Right atrium auricular region (tissue), 2 donors: Measurements from ENCODE around the gene CCM2. TPM values are rescaled to one million over a fixed set of nuclear protein-coding genes. Genes with fewer than 3 reads are reported as not detected.

Experiments
- DNase-seq: peaks from one replicate; pipeline ENCODE4 v3.0.0-alpha.2; 2019; ENCODE audit warnings: low spot score
- H3K27ac ChIP-seq, 2 donors: fragments of 200-600 bp; sonication (generic); 1 replicate in 1 of 2; 2 replicates in 1 of 2; pipeline ENCODE4 v1.5.1; 2016 to 2019
- H3K27me3 ChIP-seq, 2 donors: fragments of 200-600 bp; sonication (generic); one replicate each; pipeline versions ENCODE4 v1.5.1 to v1.6.0; 2017 to 2019
- H3K36me3 ChIP-seq: fragments of 200-600 bp; sonication (generic); one replicate; pipeline ENCODE4 v1.5.1; 2016
- H3K4me1 ChIP-seq, 2 donors: fragments of 200-600 bp; sonication (generic); one replicate each; pipeline versions ENCODE4 v1.5.1 to v1.6.0; 2017 to 2019
- H3K4me3 ChIP-seq, 2 donors: fragments of 200-600 bp; sonication (generic); 1 replicate in 1 of 2; 2 replicates in 1 of 2; pipeline ENCODE4 v1.5.1; 2017 to 2019; ENCODE audit warnings: mild to moderate bottlenecking in 1 of 2, moderate library complexity in 1 of 2
- H3K9me3 ChIP-seq, 2 donors: fragments of 200-600 bp; sonication (generic); one replicate each; pipeline ENCODE4 v1.5.1; 2019
- CTCF ChIP-seq, 2 donors: fragments of 200-600 bp; sonication (generic); IDR thresholded peaks; one replicate each; pipeline ENCODE4 v1.5.1; 2019; ENCODE audit warnings: antibody characterized with exemption in 2 of 2
- total RNA-seq, 2 donors: library from RNA; depleted of rRNA; stranded (reverse); fragments of >200 nt; gene quantifications; one replicate each; pipeline ENCODE4 v1.1.0, GENCODE V29; 2016

The CCM2 gene
- total RNA-seq, 2 donors from 2014 or later, result 26.5 to 34.0 TPM

DNA sequence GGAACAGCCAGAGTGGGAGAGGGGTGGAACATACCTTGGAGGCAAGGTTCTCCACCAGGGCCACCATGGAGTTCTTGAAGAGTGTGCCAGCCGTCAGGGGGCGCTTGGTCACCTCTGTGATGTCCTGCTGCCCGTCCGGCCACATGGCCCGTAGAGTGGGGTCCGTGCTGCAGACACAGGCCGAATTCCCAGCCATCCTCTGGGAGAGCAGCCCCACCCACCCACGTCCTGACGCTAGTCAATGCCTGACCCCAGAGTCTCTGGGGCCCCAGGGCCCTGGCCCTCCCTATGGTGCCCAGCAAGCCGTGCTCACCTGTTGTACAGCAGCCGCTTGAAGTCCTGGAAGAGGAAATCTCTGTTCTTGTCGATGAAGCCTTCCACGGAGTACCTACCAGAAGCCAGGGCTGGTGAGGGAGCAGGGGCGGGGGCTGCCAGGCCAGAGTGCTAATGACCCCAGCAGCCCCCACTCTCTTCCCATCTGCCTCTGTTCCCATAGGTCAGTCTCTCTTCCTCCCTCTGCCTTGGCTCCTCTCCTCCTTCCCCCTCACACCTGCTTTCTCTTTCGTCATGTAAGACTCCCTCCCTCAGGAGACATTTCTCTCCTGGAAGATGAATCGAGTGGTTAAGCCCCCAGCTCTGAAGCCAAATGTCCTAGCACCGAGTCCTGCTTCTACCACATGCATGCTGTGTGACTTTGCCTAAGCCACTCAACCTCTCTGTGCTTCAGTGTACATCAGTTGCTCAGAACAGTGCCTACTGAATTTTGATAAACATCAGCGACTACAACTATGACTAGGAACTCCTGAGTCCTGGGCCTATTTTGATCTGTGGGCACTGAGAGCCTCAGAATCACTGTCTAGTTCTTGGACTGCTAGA lies 32.2 kb upstream of the CCM2 start:
- H3K4me3 ChIP-seq, result no peak overlapping the region
- no peak for DNase-seq
- peaks cover 0 to 4% of the 10 kb centered on the region in 2 donors for H3K4me1 ChIP-seq
- H3K27ac ChIP-seq, result no peak overlapping the region
- H3K27me3 ChIP-seq, result no peaks in the 10 kb centered on the region
- H3K9me3 ChIP-seq, result no peaks in the 10 kb centered on the region
- no peaks in the 10 kb centered on the region for H3K36me3 ChIP-seq
- TF ChIP-seq CTCF (IDR thresholded peaks at IDR 0.05), result peak in 1 of 2 donors; percentile 38

DNA sequence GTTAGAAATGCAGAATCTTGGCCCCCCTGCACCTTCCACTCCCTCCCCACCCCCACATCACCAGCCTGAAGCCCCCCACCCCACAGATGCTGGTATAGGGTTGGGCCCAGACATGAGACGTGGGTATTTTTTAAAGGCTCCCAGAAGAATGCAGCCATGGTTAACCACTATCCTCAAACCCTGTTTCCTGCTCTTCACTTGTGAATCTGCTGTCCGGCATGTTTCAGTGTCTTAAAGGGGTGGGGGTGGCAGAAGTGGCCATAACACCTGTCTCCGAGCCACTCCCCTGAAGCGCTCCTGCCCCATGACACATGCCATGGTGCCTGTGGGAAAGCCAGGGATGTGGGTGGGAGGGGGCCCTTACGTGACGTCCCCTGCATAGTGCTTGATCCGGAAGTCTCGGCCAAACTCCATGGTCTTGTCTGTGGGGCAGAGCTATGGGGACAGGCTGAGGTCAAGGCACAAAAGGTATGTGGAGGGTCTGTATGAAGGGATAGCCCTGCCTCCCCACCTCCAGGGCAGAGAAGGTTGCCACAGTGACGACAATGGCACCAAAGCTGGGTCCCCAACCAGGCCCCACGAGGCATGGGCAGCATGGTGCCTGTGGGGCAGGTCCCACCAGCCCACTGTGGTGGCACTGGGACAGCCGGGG lies 30.8 kb upstream of the CCM2 start:
- no peak overlapping the region for H3K4me3 ChIP-seq
- no peaks in the 10 kb centered on the region for H3K27me3 ChIP-seq
- no peaks in the 10 kb centered on the region for H3K9me3 ChIP-seq
- no peak overlapping the region for H3K27ac ChIP-seq
- no peak for DNase-seq
- no peaks in the 10 kb centered on the region for H3K4me1 ChIP-seq
- H3K36me3 ChIP-seq, result no peaks in the 10 kb centered on the region
- no peak for TF ChIP-seq CTCF (IDR thresholded peaks at IDR 0.05)

DNA sequence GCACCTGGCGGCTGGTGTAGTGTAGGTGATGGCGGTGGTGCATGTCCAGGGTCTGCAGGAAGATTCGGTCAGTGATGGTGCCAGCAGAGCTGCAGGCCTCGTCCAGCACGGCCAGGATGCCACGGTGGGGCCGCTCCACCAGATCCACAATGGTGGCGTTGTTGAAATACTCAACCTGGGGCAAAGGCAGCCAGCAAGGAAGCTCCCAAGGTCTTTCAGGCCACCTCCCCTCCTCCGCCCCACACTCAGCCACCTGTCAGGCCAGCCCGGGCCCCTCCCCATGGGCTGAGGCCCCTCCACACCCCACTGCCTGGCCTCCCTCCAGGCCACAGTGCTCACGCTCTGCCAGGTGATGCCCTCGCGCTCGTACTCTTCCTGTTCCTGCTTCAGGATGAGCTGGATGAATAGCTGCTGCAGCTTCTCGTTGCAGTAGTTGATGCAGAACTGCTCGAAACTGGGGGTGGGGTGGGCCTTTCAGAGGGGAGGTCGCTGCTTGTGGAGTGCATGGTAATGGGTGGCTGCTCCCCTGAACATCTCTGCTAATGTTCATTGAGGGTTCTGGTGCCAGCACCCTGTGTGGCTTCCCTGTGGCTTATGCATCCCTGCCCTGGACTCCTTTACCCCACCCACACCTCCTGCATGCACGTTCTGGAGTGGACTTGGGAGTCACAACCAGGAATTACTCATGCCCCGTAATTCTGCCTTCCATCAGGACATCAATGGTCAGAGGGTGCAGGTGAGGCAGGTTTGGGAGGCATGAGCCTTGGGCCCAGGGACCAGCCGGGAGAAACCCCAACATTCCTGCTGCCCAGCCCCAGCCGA lies 30.1 kb upstream of the CCM2 start:
- TF ChIP-seq CTCF (IDR thresholded peaks at IDR 0.05), result no peak
- H3K27me3 ChIP-seq, result no peaks in the 10 kb centered on the region
- H3K4me3 ChIP-seq, result no peak overlapping the region
- no peak for DNase-seq
- no peak overlapping the region for H3K27ac ChIP-seq
- no peaks in the 10 kb centered on the region for H3K4me1 ChIP-seq
- no peaks in the 10 kb centered on the region for H3K9me3 ChIP-seq
- H3K36me3 ChIP-seq, result no peaks in the 10 kb centered on the region

DNA sequence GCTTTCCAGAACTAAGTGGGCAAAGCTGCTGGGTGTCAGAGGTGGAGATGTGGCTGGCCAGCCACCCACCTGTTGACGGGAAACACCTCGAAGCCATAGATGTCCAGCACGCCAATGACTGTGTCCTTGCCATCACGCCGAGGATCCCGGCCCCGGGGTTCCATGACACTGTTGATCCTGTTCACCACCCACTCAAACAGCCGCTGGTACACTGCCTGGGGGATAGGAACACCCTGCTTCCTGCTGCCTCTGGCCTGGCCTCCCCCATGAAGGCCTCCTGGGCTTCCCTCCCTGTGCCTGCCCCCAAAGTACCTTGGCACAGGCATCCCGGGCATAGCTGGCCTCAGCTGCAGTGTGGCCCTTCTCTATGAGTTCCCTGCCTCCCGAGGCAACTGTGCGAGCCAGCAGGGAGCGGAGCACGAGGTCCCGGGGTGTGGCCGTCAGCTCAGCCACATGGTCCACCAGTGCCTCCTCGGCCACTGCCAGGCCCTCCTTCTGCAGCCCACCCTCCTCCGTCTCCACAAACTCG lies 29.4 kb upstream of the CCM2 start:
- TF ChIP-seq CTCF (IDR thresholded peaks at IDR 0.05), result no peak
- no peak for DNase-seq
- H3K27ac ChIP-seq, result no peak overlapping the region
- H3K9me3 ChIP-seq, result no peaks in the 10 kb centered on the region
- H3K27me3 ChIP-seq, result no peaks in the 10 kb centered on the region
- no peaks in the 10 kb centered on the region for H3K4me1 ChIP-seq
- H3K4me3 ChIP-seq, result no peak overlapping the region
- no peaks in the 10 kb centered on the region for H3K36me3 ChIP-seq

DNA sequence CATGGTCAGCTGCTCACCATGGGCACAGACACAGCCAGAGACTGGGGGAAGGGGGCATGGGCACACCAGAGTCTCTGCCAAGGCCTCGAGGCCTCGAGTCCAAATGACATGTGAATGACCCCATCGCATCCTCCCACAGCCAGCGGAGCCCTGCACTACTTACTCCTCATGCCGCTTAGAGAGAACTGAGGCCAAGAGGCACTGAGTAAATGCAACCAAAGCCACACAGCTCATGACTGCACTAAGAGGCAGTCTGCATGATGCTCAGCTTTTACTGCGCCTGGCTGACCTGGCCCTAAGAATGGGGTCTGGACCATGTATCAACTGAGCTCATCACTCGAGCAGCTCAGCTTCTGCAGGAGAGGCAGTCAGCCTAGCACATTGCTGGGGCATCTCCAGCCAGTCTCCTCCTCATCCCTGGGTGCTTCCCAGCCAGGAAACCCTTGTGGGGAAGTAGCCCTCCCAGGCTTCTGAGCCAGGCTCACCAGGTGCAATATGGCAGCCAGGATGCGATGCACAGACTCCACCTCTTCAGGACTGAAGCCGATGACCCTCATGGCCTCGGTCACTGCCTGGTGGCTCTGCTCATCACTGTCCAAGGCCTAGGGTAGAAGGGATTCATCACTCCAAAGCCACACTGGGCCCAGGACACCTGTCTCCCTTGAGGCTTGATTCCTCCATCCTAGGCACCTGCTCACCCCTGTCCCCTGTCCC lies 28.7 kb upstream of the CCM2 start:
- no peaks in the 10 kb centered on the region for H3K36me3 ChIP-seq
- DNase-seq, result no peak
- no peaks in the 10 kb centered on the region for H3K27me3 ChIP-seq

More for the DNA sequence above, 28.7 kb upstream of the CCM2 start:
- no peaks in the 10 kb centered on the region for H3K4me1 ChIP-seq
- H3K27ac ChIP-seq, result no peak overlapping the region
- no peak overlapping the region for H3K4me3 ChIP-seq
- no peak for TF ChIP-seq CTCF (IDR thresholded peaks at IDR 0.05)
- no peaks in the 10 kb centered on the region for H3K9me3 ChIP-seq
